K562 (cell line): ENCODE data around the gene SORCS2. TPM values are rescaled to one million over a fixed set of nuclear protein-coding genes. Genes with fewer than 3 reads are reported as not detected.

Experiments used
- BACH1 ChIP-seq: fragments of 200-800 bp; sonication (Bioruptor generic); IDR thresholded peaks from 2 replicates; pipeline ENCODE4 v1.6.1; 2016; ENCODE audit warnings: missing genetic modification characterization, missing compliant biosample characterization
- FOS ChIP-seq: IDR thresholded peaks from 3 replicates; pipeline ENCODE4 v1.6.1; 2011; ENCODE audit not compliant: insufficient read length; ENCODE audit errors: extremely low read depth
- KAT8 ChIP-seq: fragments of 450-650 bp; IDR thresholded peaks from 2 replicates; pipeline ENCODE4 v1.6.1; 2016; ENCODE audit warnings: low read depth, mild to moderate bottlenecking
- MIER1 ChIP-seq: fragments of 450-650 bp; IDR thresholded peaks from 2 replicates; pipeline ENCODE4 v1.6.1; 2016; ENCODE audit warnings: antibody characterized with exemption, mild to moderate bottlenecking, low read depth
- NR2F6 ChIP-seq: fragments of 450-650 bp; formaldehyde crosslinking; IDR thresholded peaks from 2 replicates; pipeline ENCODE4 v1.4.0; 2020; ENCODE audit warnings: mild to moderate bottlenecking
- RUNX1 ChIP-seq: sonication (generic); IDR thresholded peaks from 2 replicates; pipeline ENCODE4 v1.6.1; 2016; ENCODE audit warnings: antibody characterized with exemption, low read depth
- SMAD4 ChIP-seq: fragments of 250-450 bp; sonication (Bioruptor Pico); conservative IDR thresholded peaks from 2 replicates; pipeline ENCODE4 v1.8.0; 2021; ENCODE audit warnings: inconsistent platforms, mild to moderate bottlenecking, moderate library complexity
- TAF9B ChIP-seq: fragments of 450-650 bp; IDR thresholded peaks from 2 replicates; pipeline ENCODE4 v1.6.1; 2018; ENCODE audit warnings: mild to moderate bottlenecking; ENCODE audit not compliant: partially characterized antibody
- TGIF2 ChIP-seq: sonication (generic); formaldehyde crosslinking; IDR thresholded peaks from 2 replicates; pipeline ENCODE4 v1.8.1; 2022; ENCODE audit warnings: mild to moderate bottlenecking, missing genetic modification reagents, moderate library complexity
- ZBTB7A ChIP-seq: IDR thresholded peaks from 2 replicates; pipeline ENCODE4 v1.6.1; 2011; ENCODE audit warnings: low read depth, mild to moderate bottlenecking, low read length, moderate library complexity, borderline replicate concordance; ENCODE audit not compliant: control insufficient read depth
- ZSCAN29 ChIP-seq: fragments of 450-650 bp; IDR thresholded peaks from 2 replicates; pipeline ENCODE4 v1.6.1; 2017
- polyA plus RNA-seq, 8 experiments: library from polyadenylated mRNA; depleted of rRNA in 4 of 8; stranded (reverse) in 5 of 8; unstranded in 3 of 8; fragments of >200 nt; fragmentation: Nextera tagmentation in 2 of 8; fragmentation: Illumina TruSeq in 1 of 8; extraction: Ambion mirVana in 2 of 8; extraction: Trizol in 1 of 8; gene quantifications; 2 replicates each; pipeline versions ENCODE4 v1.2.1 to v1.2.3, GENCODE V29; 2011 to 2014; ENCODE audit warnings: inconsistent platforms in 1 of 8, missing spikeins in 1 of 8
- total RNA-seq, 7 experiments: library from RNA; depleted of rRNA in 6 of 7; stranded (reverse); fragments of >200 nt in 6 of 7; fragmentation: Illumina TruSeq in 2 of 7; extraction: Trizol in 2 of 7; gene quantifications; 2 replicates each; pipeline versions ENCODE4 v1.2.1 to v1.2.3, GENCODE V29; 2011 to 2021; ENCODE audit warnings: low replicate concordance in 1 of 7
- TF ChIP-seq, protein P1 (sequence below), 2 experiments: IDR thresholded peaks in 1 of 2; conservative IDR thresholded peaks in 1 of 2; 2 replicates each; pipeline ENCODE4 v1.6.1; 2016; ENCODE audit warnings: low read depth in 2 of 2, mild to moderate bottlenecking in 1 of 2, missing compliant biosample characterization in 1 of 2, missing genetic modification characterization in 1 of 2, moderate library complexity in 1 of 2
- TF ChIP-seq, protein P2 (sequence below): fragments of 250-450 bp; sonication (Bioruptor Pico); IDR thresholded peaks from 2 replicates; pipeline ENCODE4 v1.8.0; 2022; ENCODE audit warnings: inconsistent platforms, mild to moderate bottlenecking, moderate library complexity, borderline replicate concordance
- TF ChIP-seq, protein P3 (sequence below): fragments of 150-350 bp; IDR thresholded peaks from 2 replicates; pipeline ENCODE4 v1.6.1; 2014; ENCODE audit warnings: low read depth, mild to moderate bottlenecking, low read length, borderline replicate concordance
- TF ChIP-seq, protein P4 (sequence below): fragments of 200-400 bp; formaldehyde crosslinking; IDR thresholded peaks from 2 replicates; pipeline ENCODE4 v1.6.1; 2017; ENCODE audit warnings: mild to moderate bottlenecking, low read depth, low read length, moderate library complexity
- TF ChIP-seq, protein P5 (sequence below): sonication (generic); formaldehyde crosslinking; IDR thresholded peaks from 2 replicates; pipeline ENCODE4 v1.8.0; 2022; ENCODE audit warnings: mild to moderate bottlenecking, missing genetic modification reagents

SORCS2 gene
- total and polyA plus RNA-seq, 9 of the 15 experiments (the other 6 are each of a cell fraction or from before 2014, with no cell fraction given) = not detected

DNA sequence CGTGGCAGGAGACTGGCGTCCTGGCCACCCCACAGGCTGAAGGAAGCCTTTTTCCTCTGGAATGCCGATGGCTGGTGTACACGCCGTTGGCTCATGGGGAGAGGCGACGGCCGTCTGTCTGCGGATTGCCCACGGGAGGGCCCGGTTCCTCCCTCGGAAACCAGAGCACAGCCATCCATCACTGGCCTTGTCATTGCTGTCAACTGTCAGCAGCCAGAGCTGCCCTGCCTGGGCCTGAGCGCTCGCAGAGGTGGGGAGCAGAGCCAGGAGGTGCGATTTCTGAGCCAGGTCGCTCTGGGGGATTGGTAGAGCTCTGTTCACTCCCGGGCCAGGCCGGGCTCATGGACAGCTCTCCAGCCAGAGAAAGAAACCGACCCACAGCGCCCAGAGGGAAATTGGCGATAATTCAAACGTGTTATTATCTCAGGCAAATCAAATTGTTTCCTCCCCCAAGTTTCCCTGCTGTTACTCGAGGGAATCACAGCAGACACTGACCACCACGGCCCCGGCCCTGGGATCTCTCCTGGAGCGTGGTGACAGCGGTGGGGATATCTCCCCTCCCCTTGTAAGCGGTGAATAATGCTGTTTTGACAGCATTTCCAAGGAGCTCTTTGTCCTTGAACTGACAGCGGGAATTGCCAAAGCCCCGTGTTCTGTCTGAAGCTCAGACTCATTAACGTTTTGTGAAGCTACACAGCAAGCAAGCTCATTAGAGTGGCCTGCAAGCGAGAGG lies 463.3 kb downstream of the SORCS2 start (continued):
- TF ChIP-seq KAT8 (no peak), TGIF2 (no peak), BACH1 (tag) (no peak), ZSCAN29 (no peak), RUNX1 (no peak), MIER1 (no peak), SMAD4 (CRISPR knock-in tag) (0 out of 2 replicates have a peak, but pooled peaks have one; percentile 33), ZBTB7A (no peak), FOS (no peak), TAF9B (no peak), NR2F6 (CRISPR knock-in tag) (no peak)
- TF ChIP-seq, protein P1, sequence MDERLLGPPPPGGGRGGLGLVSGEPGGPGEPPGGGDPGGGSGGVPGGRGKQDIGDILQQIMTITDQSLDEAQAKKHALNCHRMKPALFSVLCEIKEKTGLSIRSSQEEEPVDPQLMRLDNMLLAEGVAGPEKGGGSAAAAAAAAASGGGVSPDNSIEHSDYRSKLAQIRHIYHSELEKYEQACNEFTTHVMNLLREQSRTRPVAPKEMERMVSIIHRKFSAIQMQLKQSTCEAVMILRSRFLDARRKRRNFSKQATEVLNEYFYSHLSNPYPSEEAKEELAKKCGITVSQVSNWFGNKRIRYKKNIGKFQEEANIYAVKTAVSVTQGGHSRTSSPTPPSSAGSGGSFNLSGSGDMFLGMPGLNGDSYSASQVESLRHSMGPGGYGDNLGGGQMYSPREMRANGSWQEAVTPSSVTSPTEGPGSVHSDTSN (CRISPR knock-in tag; IDR thresholded peaks at IDR 0.05; ENCODE audit: low read depth) = peak; percentile 66
- TF ChIP-seq, protein P1 (tag; conservative IDR thresholded peaks at IDR 0.05; ENCODE audit: low read depth) = peak; percentile 92
- TF ChIP-seq, protein P2, sequence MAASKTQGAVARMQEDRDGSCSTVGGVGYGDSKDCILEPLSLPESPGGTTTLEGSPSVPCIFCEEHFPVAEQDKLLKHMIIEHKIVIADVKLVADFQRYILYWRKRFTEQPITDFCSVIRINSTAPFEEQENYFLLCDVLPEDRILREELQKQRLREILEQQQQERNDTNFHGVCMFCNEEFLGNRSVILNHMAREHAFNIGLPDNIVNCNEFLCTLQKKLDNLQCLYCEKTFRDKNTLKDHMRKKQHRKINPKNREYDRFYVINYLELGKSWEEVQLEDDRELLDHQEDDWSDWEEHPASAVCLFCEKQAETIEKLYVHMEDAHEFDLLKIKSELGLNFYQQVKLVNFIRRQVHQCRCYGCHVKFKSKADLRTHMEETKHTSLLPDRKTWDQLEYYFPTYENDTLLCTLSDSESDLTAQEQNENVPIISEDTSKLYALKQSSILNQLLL (CRISPR knock-in tag) = no peak
- TF ChIP-seq, protein P3, sequence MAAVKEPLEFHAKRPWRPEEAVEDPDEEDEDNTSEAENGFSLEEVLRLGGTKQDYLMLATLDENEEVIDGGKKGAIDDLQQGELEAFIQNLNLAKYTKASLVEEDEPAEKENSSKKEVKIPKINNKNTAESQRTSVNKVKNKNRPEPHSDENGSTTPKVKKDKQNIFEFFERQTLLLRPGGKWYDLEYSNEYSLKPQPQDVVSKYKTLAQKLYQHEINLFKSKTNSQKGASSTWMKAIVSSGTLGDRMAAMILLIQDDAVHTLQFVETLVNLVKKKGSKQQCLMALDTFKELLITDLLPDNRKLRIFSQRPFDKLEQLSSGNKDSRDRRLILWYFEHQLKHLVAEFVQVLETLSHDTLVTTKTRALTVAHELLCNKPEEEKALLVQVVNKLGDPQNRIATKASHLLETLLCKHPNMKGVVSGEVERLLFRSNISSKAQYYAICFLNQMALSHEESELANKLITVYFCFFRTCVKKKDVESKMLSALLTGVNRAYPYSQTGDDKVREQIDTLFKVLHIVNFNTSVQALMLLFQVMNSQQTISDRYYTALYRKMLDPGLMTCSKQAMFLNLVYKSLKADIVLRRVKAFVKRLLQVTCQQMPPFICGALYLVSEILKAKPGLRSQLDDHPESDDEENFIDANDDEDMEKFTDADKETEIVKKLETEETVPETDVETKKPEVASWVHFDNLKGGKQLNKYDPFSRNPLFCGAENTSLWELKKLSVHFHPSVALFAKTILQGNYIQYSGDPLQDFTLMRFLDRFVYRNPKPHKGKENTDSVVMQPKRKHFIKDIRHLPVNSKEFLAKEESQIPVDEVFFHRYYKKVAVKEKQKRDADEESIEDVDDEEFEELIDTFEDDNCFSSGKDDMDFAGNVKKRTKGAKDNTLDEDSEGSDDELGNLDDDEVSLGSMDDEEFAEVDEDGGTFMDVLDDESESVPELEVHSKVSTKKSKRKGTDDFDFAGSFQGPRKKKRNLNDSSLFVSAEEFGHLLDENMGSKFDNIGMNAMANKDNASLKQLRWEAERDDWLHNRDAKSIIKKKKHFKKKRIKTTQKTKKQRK = no peak
- TF ChIP-seq, protein P4, sequence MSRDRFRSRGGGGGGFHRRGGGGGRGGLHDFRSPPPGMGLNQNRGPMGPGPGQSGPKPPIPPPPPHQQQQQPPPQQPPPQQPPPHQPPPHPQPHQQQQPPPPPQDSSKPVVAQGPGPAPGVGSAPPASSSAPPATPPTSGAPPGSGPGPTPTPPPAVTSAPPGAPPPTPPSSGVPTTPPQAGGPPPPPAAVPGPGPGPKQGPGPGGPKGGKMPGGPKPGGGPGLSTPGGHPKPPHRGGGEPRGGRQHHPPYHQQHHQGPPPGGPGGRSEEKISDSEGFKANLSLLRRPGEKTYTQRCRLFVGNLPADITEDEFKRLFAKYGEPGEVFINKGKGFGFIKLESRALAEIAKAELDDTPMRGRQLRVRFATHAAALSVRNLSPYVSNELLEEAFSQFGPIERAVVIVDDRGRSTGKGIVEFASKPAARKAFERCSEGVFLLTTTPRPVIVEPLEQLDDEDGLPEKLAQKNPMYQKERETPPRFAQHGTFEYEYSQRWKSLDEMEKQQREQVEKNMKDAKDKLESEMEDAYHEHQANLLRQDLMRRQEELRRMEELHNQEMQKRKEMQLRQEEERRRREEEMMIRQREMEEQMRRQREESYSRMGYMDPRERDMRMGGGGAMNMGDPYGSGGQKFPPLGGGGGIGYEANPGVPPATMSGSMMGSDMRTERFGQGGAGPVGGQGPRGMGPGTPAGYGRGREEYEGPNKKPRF = no peak
- TF ChIP-seq, protein P5, sequence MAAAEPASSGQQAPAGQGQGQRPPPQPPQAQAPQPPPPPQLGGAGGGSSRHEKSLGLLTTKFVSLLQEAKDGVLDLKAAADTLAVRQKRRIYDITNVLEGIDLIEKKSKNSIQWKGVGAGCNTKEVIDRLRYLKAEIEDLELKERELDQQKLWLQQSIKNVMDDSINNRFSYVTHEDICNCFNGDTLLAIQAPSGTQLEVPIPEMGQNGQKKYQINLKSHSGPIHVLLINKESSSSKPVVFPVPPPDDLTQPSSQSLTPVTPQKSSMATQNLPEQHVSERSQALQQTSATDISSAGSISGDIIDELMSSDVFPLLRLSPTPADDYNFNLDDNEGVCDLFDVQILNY (CRISPR knock-in tag) = no peak
